Measurements from ENCODE around the gene GOLGA8S. TPM values are rescaled to one million over a fixed set of nuclear protein-coding genes. Genes with fewer than 3 reads are reported as not detected.
"Not testable (repeated sequence)": the region's sequence is repeated elsewhere in the genome, so short reads cannot be mapped to it uniquely, and the experiment has no call there.

GOLGA8S gene
- total RNA-seq, 1 experiment from 2014 or later = 0.09 TPM

- H3K79me2 ChIP-seq (ENCODE audit: low read depth); H3K36me3 ChIP-seq (ENCODE audit: low read depth); H3K4me3 ChIP-seq; BruUV-seq (replicated peaks); H3K27ac ChIP-seq; H3K27me3 ChIP-seq (ENCODE audit: insufficient read depth, low read depth); POLR2A ChIA-PET (ENCODE audit: unreplicated experiment); H3K9me2 ChIP-seq (ENCODE audit: insufficient read depth); H4K20me1 ChIP-seq (ENCODE audit: insufficient read depth); H3K4me1 ChIP-seq (replicated peaks; ENCODE audit: insufficient read depth); H3K9me3 ChIP-seq (ENCODE audit: insufficient read depth, low read depth); CTCF ChIA-PET; intact Hi-C loops (cut with micrococcal nuclease; ENCODE audit: unreplicated experiment); H2AFZ ChIP-seq; H3K4me2 ChIP-seq; H3F3A ChIP-seq (ENCODE audit: insufficient read depth, low read depth): not testable (repeated sequence)
- TF ChIP-seq CTCF (conservative IDR thresholded peaks at IDR 0.05) = 0 out of 2 replicates have a peak, but pooled peaks have one; percentile 21
- peak in 1 of 2 experiments; percentile 55 for DNase-seq
These were observed 8.1 kb downstream of the GOLGA8S start for GRCh38 chr15:23362622-23363021.

- H3K4me1 ChIP-seq (replicated peaks; ENCODE audit: insufficient read depth); CTCF ChIA-PET; H2AFZ ChIP-seq; H3K27ac ChIP-seq; H3K9me2 ChIP-seq (ENCODE audit: insufficient read depth); H3K9me3 ChIP-seq (ENCODE audit: insufficient read depth, low read depth); H3K4me3 ChIP-seq; H3K36me3 ChIP-seq (ENCODE audit: low read depth); H4K20me1 ChIP-seq (ENCODE audit: insufficient read depth); H3K79me2 ChIP-seq (ENCODE audit: low read depth); BruUV-seq (replicated peaks); DNase-seq; POLR2A ChIA-PET (ENCODE audit: unreplicated experiment); H3K27me3 ChIP-seq (ENCODE audit: insufficient read depth, low read depth); H3K4me2 ChIP-seq; intact Hi-C loops (cut with micrococcal nuclease; ENCODE audit: unreplicated experiment); H3F3A ChIP-seq (ENCODE audit: insufficient read depth, low read depth): not testable (repeated sequence)
These were observed 9.7 kb downstream of the GOLGA8S start for GRCh38 chr15:23364261-23364660.

GRCh38 chr15:23370578-23370977 lies 16.0 kb downstream of the GOLGA8S start:
- CTCF ChIA-PET = no interaction called here
- H3K4me1 ChIP-seq (replicated peaks; ENCODE audit: insufficient read depth) = no peaks in the 10 kb centered on the region
- TF ChIP-seq CTCF (conservative IDR thresholded peaks at IDR 0.05) (no peak), EZH2 (IDR thresholded peaks at IDR 0.05; ENCODE audit: low read depth) (no peak)
- intact Hi-C loops (cut with micrococcal nuclease; ENCODE audit: unreplicated experiment) = no loop called here
- no peaks in the 10 kb centered on the region for H3F3A ChIP-seq (ENCODE audit: insufficient read depth, low read depth)
- no peaks in the 10 kb centered on the region for H3K79me2 ChIP-seq (ENCODE audit: low read depth)
- no TSS peak for BruUV-seq (replicated peaks)
- no peaks in the 10 kb centered on the region for H3K36me3 ChIP-seq (ENCODE audit: low read depth)
- no peaks in the 10 kb centered on the region for H3K9me3 ChIP-seq (ENCODE audit: insufficient read depth, low read depth)
- no peak overlapping the region for H3K4me3 ChIP-seq
- POLR2A ChIA-PET (ENCODE audit: unreplicated experiment) = no interaction called here
- no peak overlapping the region for H3K27ac ChIP-seq
- no peaks in the 10 kb centered on the region for H3K9me2 ChIP-seq (ENCODE audit: insufficient read depth)
- H3K27me3 ChIP-seq (ENCODE audit: insufficient read depth, low read depth) = peaks cover 27% of the 10 kb centered on the region
- H4K20me1 ChIP-seq (ENCODE audit: insufficient read depth) = no peaks in the 10 kb centered on the region
- H3K4me2 ChIP-seq = no peak overlapping the region
- no peak overlapping the region for H2AFZ ChIP-seq
- no peak for DNase-seq

GRCh38 chr15:23371134-23371533 lies 16.6 kb downstream of the GOLGA8S start:
- intact Hi-C loops (cut with micrococcal nuclease; ENCODE audit: unreplicated experiment); H3K36me3 ChIP-seq (ENCODE audit: low read depth); H3K27ac ChIP-seq; H4K20me1 ChIP-seq (ENCODE audit: insufficient read depth); H3K4me1 ChIP-seq (replicated peaks; ENCODE audit: insufficient read depth); H3K4me2 ChIP-seq; BruUV-seq (replicated peaks); H3K9me2 ChIP-seq (ENCODE audit: insufficient read depth); H3K79me2 ChIP-seq (ENCODE audit: low read depth); H3F3A ChIP-seq (ENCODE audit: insufficient read depth, low read depth); CTCF ChIA-PET; DNase-seq; H3K9me3 ChIP-seq (ENCODE audit: insufficient read depth, low read depth); POLR2A ChIA-PET (ENCODE audit: unreplicated experiment); H3K4me3 ChIP-seq; H2AFZ ChIP-seq: not testable (repeated sequence)
- peaks cover 27% of the 10 kb centered on the region for H3K27me3 ChIP-seq (ENCODE audit: insufficient read depth, low read depth)

GRCh38 chr15:23371868-23372267 lies 17.3 kb downstream of the GOLGA8S start:
- peaks cover 27% of the 10 kb centered on the region for H3K27me3 ChIP-seq (ENCODE audit: insufficient read depth, low read depth)
- H3K27ac ChIP-seq; intact Hi-C loops (cut with micrococcal nuclease; ENCODE audit: unreplicated experiment); POLR2A ChIA-PET (ENCODE audit: unreplicated experiment); H3K4me3 ChIP-seq; H3K4me1 ChIP-seq (replicated peaks; ENCODE audit: insufficient read depth); H3K4me2 ChIP-seq; H3K36me3 ChIP-seq (ENCODE audit: low read depth); DNase-seq; H3K9me2 ChIP-seq (ENCODE audit: insufficient read depth); H3F3A ChIP-seq (ENCODE audit: insufficient read depth, low read depth); CTCF ChIA-PET; H3K9me3 ChIP-seq (ENCODE audit: insufficient read depth, low read depth); H2AFZ ChIP-seq; H4K20me1 ChIP-seq (ENCODE audit: insufficient read depth); H3K79me2 ChIP-seq (ENCODE audit: low read depth); BruUV-seq (replicated peaks): not testable (repeated sequence)

Data from PC-9 (cell line).